Activated T-cell treated with anti-CD3 and anti-CD28 coated beads, Interleukin-2, amount 50 U/mL, for 72 hours (primary cell): ENCODE measurements around the gene RGS9BP. TPM values are rescaled to one million over a fixed set of nuclear protein-coding genes. Genes with fewer than 3 reads are reported as not detected.
"Not testable (repeated sequence)": the region's sequence is repeated elsewhere in the genome, so short reads cannot be mapped to it uniquely, and the experiment has no call there.

Source experiments
- ATAC-seq, 2 donors: fragments of 150-1000 bp; cut with Tn5 transposase; replicated peaks in 1 of 2; 2 replicates each; pipeline ENCODE4 v1.10.0; 2021; ENCODE audit warnings: moderate library complexity in 2 of 2, mild to moderate bottlenecking in 1 of 2
- DNase-seq, 2 donors: peaks; one replicate each; pipeline ENCODE4 v3.0.0; 2021 to 2022; ENCODE audit warnings: mixed read lengths in 1 of 2
- H3K27ac Mint-ChIP-seq: one replicate; pipeline ENCODE4 v1.8.0; 2022; ENCODE audit warnings: mild to moderate bottlenecking, moderate library complexity, mixed read lengths
- H3K27me3 Mint-ChIP-seq: one replicate; pipeline ENCODE4 v1.8.0; 2022; ENCODE audit warnings: low read depth, mixed read lengths
- H3K36me3 Mint-ChIP-seq, 2 donors: one replicate each; pipeline ENCODE4 v1.8.0; 2022; ENCODE audit warnings: mixed read lengths in 2 of 2, mild to moderate bottlenecking in 1 of 2; ENCODE audit not compliant: insufficient read depth in 2 of 2
- H3K4me1 Mint-ChIP-seq: one replicate; pipeline ENCODE4 v1.8.0; 2022; ENCODE audit warnings: low read depth, mixed read lengths
- H3K4me3 Mint-ChIP-seq, 2 donors: one replicate each; pipeline ENCODE4 v1.8.0; 2022; ENCODE audit warnings: mild to moderate bottlenecking in 2 of 2, mixed read lengths in 2 of 2, moderate library complexity in 2 of 2
- H3K9me3 Mint-ChIP-seq, 2 donors: one replicate each; pipeline ENCODE4 v1.8.0; 2022; ENCODE audit warnings: mixed read lengths in 2 of 2
- total RNA-seq, 2 donors: library from RNA; stranded (reverse); gene quantifications; one replicate each; pipeline ENCODE4 v1.2.3, GENCODE V29; 2022

RGS9BP gene
- total RNA-seq, 2 donors from 2014 or later, result 0.14 to 0.31 TPM

DNA sequence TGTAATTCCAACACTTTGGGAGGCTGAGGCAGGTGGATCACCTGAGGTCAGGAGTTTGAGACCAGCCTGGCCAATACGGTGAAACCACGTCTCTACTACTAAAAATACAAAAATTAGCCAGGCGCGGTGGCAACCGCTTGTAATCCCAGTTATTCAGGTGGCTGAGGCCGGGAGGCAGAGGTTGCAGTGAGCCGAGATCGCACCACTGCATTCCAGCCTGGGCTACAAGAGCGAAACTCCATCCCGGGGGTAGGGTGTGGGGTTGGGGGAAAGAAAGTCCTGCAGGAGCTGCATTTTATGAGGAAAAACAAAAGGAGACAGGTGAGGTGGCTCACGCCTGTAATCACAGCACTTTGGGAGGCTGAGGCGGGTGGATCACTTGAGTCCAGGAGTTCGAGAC is 23.3 kb upstream of the RGS9BP start:
- not testable (repeated sequence) for H3K4me3 Mint-ChIP-seq, H3K27ac Mint-ChIP-seq, ATAC-seq, H3K9me3 Mint-ChIP-seq, H3K4me1 Mint-ChIP-seq, DNase-seq, H3K27me3 Mint-ChIP-seq
- peaks cover 0 to 15% of the 10 kb centered on the region in 2 donors for H3K36me3 Mint-ChIP-seq

GRCh38 chr19:32652894-32653598 is 22.6 kb upstream of the RGS9BP start:
- no peak overlapping the region for H3K4me3 Mint-ChIP-seq
- DNase-seq (no peak), ATAC-seq (no peak)
- no peaks in the 10 kb centered on the region for H3K9me3 Mint-ChIP-seq
- no peaks in the 10 kb centered on the region for H3K4me1 Mint-ChIP-seq
- no peak overlapping the region for H3K27ac Mint-ChIP-seq
- H3K27me3 Mint-ChIP-seq, result no peaks in the 10 kb centered on the region
- peaks cover 0 to 14% of the 10 kb centered on the region in 2 donors for H3K36me3 Mint-ChIP-seq

DNA sequence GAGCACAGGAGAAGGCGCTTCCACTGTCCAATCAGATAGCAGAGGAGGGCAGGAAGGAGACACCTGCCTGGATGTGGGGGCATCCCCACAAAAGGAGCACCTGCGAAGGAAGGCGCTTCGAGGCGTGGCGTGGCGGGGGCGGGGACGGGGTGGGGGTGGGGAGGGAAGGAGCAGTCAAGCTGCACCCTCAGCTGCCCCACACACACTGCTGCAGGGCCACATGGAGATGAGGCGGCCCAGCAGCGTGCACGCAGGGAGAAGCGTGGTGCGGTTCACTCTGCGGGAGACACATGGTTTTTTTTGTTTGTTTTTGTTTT is 22.1 kb upstream of the RGS9BP start:
- H3K9me3 Mint-ChIP-seq, result no peaks in the 10 kb centered on the region
- no peaks in the 10 kb centered on the region for H3K4me1 Mint-ChIP-seq
- no peak overlapping the region for H3K4me3 Mint-ChIP-seq
- peaks cover 0 to 9% of the 10 kb centered on the region in 2 donors for H3K36me3 Mint-ChIP-seq
- DNase-seq (no peak), ATAC-seq (no peak)
- no peak overlapping the region for H3K27ac Mint-ChIP-seq
- no peaks in the 10 kb centered on the region for H3K27me3 Mint-ChIP-seq

DNA sequence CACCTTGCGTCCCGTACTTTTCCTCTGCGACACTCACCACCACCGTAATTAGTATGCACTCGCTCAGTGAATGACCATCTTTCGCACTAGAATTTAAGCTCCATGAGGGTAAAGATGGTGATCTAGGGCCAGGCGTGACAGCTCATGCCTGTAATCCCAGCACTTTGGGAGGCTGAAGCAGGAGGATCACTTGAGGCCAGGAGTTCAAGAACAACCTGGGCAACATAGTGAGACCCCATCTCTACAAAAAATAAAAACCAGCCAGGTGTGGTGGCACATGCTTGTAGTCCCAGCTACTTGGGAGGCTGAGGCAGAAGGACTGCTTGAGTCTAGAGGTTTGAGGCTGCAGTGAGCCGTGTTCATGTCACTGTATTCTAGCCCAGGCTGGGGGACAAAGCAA is 19.3 kb upstream of the RGS9BP start:
- ATAC-seq, H3K9me3 Mint-ChIP-seq, H3K36me3 Mint-ChIP-seq: not testable (repeated sequence)

DNA sequence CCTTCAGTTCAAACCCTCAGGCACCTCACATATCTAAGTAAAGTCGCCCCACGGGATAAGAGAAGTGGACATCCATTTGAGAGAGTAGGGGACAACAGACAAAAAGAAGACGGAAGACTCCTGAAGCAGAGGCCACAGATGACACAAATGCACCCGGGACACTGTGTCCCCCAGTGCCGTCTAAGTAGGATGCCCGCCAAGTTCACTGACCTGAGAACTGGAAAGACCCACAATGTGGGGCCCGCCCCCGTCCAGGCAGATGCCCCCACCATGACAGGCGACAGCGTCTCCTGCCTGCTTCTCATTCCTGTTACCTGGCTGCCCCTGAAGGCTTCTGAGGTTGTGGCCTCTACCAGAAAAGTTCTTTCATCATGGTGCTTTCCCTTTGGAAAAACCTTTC is 17.6 kb upstream of the RGS9BP start:
- H3K4me1 Mint-ChIP-seq, result peaks cover 9% of the 10 kb centered on the region
- DNase-seq, result no peak
- ATAC-seq, result no peak
- peaks cover 0 to 6% of the 10 kb centered on the region in 2 donors for H3K36me3 Mint-ChIP-seq
- no peaks in the 10 kb centered on the region for H3K9me3 Mint-ChIP-seq
- no peaks in the 10 kb centered on the region for H3K27me3 Mint-ChIP-seq
- H3K4me3 Mint-ChIP-seq, result no peak overlapping the region
- H3K27ac Mint-ChIP-seq, result no peak overlapping the region

More for the DNA sequence above, 19.3 kb upstream of the RGS9BP start:
- DNase-seq, H3K4me1 Mint-ChIP-seq, H3K27ac Mint-ChIP-seq, H3K4me3 Mint-ChIP-seq, H3K27me3 Mint-ChIP-seq: not testable (repeated sequence)

DNA sequence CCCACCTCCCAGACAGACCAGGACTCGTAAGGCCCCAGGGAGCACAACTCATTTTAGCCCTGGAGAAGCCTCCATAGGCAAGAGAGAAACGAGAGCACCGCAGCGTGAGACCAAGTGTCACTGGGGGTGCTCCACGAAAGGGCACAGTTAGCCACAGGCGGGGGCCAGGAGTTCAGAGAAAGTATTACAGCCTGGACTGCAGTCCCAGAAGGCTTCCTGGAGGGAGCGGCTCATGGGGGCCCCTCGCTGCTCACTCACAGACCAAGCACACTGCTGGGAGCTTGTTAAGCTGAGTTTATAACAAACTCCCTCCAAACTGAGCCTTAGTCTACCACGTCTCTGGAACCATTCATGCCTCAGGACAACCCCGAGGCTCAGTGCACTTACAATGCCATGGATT is 17.1 kb upstream of the RGS9BP start:
- ATAC-seq, result no peak
- Mint-ChIP-seq H3K27ac (no peak overlapping the region), H3K9me3 (no peaks in the 10 kb centered on the region), H3K36me3 (peaks cover 0 to 5% of the 10 kb centered on the region in 2 donors), H3K27me3 (no peaks in the 10 kb centered on the region), H3K4me1 (peaks cover 10% of the 10 kb centered on the region), H3K4me3 (no peak overlapping the region)
- DNase-seq, result no peak

- DNase-seq (no peak), ATAC-seq (no peak)
- Mint-ChIP-seq H3K27ac (no peak overlapping the region), H3K36me3 (peaks cover 0 to 4% of the 10 kb centered on the region in 2 donors), H3K4me1 (peaks cover 14% of the 10 kb centered on the region), H3K27me3 (no peaks in the 10 kb centered on the region), H3K9me3 (no peaks in the 10 kb centered on the region), H3K4me3 (no peak overlapping the region)
Measured at GRCh38 chr19:32661318-32661717, 14.3 kb upstream of the RGS9BP start.

DNA sequence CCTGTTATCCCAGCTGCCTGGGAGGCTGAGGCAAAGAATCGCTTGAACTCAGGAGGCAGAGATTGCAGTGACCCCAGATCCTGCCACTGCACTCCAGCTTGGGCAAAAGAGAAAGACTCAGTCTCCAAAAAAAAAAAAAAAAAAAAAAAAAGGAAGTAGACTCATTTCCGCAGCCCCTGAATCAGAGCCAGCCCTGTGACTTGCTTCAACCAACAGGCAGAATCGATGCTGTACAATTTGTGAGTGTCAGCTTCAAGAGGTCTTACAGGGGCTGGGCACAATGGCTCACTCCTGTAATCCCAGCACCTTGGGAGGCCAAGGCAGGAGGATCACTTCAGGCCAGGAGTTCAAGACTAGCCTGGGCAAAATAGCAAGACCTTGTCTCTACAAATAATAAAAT is 13.5 kb upstream of the RGS9BP start:
- ATAC-seq (peak; percentile 31 to 61), DNase-seq (no peak)

DNA sequence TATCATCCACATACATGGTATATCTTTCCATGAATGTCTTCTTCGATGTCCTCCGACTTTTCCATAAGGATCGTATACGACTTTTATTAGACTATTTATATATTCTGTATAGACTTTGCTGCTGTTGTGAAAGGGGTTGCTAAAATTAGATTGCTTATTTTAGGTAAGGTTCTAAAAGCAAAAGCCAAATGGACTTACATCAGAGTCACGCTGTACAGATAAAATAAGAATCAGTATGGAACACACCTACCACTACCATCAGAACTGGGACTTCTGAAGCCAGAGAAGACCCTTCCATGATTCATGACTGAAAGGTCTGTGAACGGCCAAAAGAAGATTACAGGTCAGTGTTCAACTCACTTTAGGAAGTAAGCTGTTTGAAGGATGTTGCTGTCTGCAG is 9.6 kb upstream of the RGS9BP start:
- Mint-ChIP-seq H3K36me3 (peaks cover 0 to 6% of the 10 kb centered on the region in 2 donors), H3K4me3 (no peak overlapping the region), H3K4me1 (peaks cover 33% of the 10 kb centered on the region), H3K9me3 (no peaks in the 10 kb centered on the region), H3K27ac (no peak overlapping the region), H3K27me3 (no peaks in the 10 kb centered on the region)
- no peak for DNase-seq
- ATAC-seq, result no peak

More for the DNA sequence above, 13.5 kb upstream of the RGS9BP start:
- Mint-ChIP-seq H3K27me3 (no peaks in the 10 kb centered on the region), H3K4me1 (peaks cover 14% of the 10 kb centered on the region), H3K27ac (no peak overlapping the region), H3K36me3 (peaks cover 0 to 5% of the 10 kb centered on the region in 2 donors), H3K4me3 (no peak overlapping the region), H3K9me3 (no peaks in the 10 kb centered on the region)

DNA sequence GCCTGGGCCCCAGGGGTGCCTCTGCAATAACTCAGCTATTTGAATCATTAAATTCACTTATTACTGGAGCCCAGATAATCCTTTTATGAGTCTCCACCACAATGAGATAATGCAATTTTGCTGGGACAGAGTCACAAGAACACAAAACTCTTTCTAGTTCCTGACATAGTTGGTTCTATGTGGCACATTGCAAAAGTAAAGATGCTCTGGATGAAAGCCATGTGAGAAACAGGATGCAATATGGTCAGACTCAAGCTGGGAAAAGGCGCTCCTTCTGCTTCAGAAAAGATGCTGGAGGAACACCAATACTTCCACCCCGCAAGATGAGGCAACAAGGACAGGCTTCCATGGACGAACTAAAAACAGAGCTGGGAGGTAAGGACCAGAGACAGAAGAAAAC is 6.3 kb upstream of the RGS9BP start:
- no peaks in the 10 kb centered on the region for H3K9me3 Mint-ChIP-seq
- H3K27me3 Mint-ChIP-seq, result no peaks in the 10 kb centered on the region
- H3K4me1 Mint-ChIP-seq, result peaks cover 52% of the 10 kb centered on the region
- no peak overlapping the region for H3K27ac Mint-ChIP-seq
- no peak overlapping the region for H3K4me3 Mint-ChIP-seq
- DNase-seq (no peak), ATAC-seq (no peak)
- H3K36me3 Mint-ChIP-seq, result peaks cover 2 to 8% of the 10 kb centered on the region in 2 donors

- Mint-ChIP-seq H3K27ac (no peak overlapping the region), H3K4me3 (no peak overlapping the region), H3K27me3 (peaks cover 2% of the 10 kb centered on the region), H3K9me3 (no peaks in the 10 kb centered on the region), H3K36me3 (peaks cover 3 to 6% of the 10 kb centered on the region in 2 donors), H3K4me1 (peaks cover 49% of the 10 kb centered on the region)
- ATAC-seq (no peak), DNase-seq (no peak)
Measured at GRCh38 chr19:32671883-32672593, 3.6 kb upstream of the RGS9BP start.

DNA sequence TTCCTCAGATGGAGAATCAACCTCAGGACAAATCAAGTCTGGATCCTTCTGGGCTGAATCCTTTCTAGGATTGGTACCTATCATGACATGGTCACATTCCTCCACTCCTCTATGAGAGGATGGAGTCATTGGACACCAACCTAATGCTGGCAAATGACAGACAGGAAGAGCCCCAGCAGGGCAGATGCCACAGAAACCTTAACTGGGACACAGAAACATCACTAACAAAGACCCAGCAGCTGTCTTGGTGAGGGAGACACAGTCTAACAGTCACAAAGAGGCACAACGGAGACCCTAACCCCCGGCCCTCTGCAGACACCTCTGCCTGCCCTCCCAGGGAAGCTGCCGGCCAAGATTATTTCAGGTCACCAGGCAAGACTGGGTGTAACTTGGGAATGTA is 2.8 kb upstream of the RGS9BP start:
- peaks cover 10% of the 10 kb centered on the region for H3K27me3 Mint-ChIP-seq
- DNase-seq (no peak), ATAC-seq (no peak)
- peak overlapping the region; percentile 2 to 95 for H3K4me3 Mint-ChIP-seq
- H3K36me3 Mint-ChIP-seq, result peaks cover 2 to 6% of the 10 kb centered on the region in 2 donors
- peaks cover 56% of the 10 kb centered on the region for H3K4me1 Mint-ChIP-seq
- H3K9me3 Mint-ChIP-seq, result no peaks in the 10 kb centered on the region
- no peak overlapping the region for H3K27ac Mint-ChIP-seq

- Mint-ChIP-seq H3K27ac (no peak overlapping the region), H3K36me3 (peaks cover 2 to 6% of the 10 kb centered on the region in 2 donors), H3K4me3 (peak overlapping the region; percentile 0 to 95), H3K4me1 (peaks cover 54% of the 10 kb centered on the region), H3K9me3 (no peaks in the 10 kb centered on the region), H3K27me3 (peaks cover 14% of the 10 kb centered on the region)
- no peak for DNase-seq
- ATAC-seq, result no peak
Measured at GRCh38 chr19:32673573-32673972, 2.1 kb upstream of the RGS9BP start.
